Activated CD4-positive, alpha-beta T cell treated with anti-CD3 and anti-CD28 coated beads for 36 hours (primary cell): ENCODE results near the gene ANKRD44. TPM values are rescaled to one million over a fixed set of nuclear protein-coding genes. Genes with fewer than 3 reads are reported as not detected.
A peak's percentile ranks its signal among the peaks of the same experiment; 100 is the strongest.

ENCODE experiments used
- ATAC-seq: fragments of 200-7000 bp; cut with Tn5 transposase; one replicate; pipeline ENCODE4 v1.10.0; 2021; ENCODE audit warnings: mild to moderate bottlenecking, moderate library complexity
- CTCF ChIA-PET: fragments of 350-600 bp; sonication (Branson Sonifier 250); formaldehyde crosslinking; loops from one replicate; lab custom pipeline; 2021; ENCODE audit warnings: antibody characterized with exemption; lab: Charles Lee
- POLR2A ChIA-PET: fragments of 350-600 bp; sonication (Branson Sonifier 250); formaldehyde crosslinking; loops from one replicate; lab custom pipeline; 2021; ENCODE audit warnings: antibody characterized with exemption, inconsistent platforms; lab: Charles Lee
- DNase-seq: peaks from one replicate; pipeline ENCODE4 v3.0.0-alpha.2; 2020
- H3K27ac Mint-ChIP-seq: one replicate; pipeline ENCODE4 v1.8.0; 2021; ENCODE audit warnings: mixed read lengths
- H3K27me3 Mint-ChIP-seq: one replicate; pipeline ENCODE4 v1.8.0; 2021; ENCODE audit warnings: mixed read lengths
- H3K36me3 Mint-ChIP-seq: one replicate; pipeline ENCODE4 v1.8.0; 2021; ENCODE audit warnings: low read depth, mixed read lengths
- H3K4me1 Mint-ChIP-seq: one replicate; pipeline ENCODE4 v1.8.0; 2021; ENCODE audit warnings: mixed read lengths
- H3K4me3 Mint-ChIP-seq: one replicate; pipeline ENCODE4 v1.8.0; 2021; ENCODE audit warnings: mild to moderate bottlenecking, moderate library complexity, mixed read lengths
- H3K9me3 Mint-ChIP-seq: one replicate; pipeline ENCODE4 v1.8.0; 2021; ENCODE audit warnings: low read depth, mixed read lengths
- intact Hi-C, 2 experiments: fragments of 100-400 bp; cut with DNase I in 1 of 2; cut with micrococcal nuclease in 1 of 2; formaldehyde crosslinking; loops; one replicate each; pipeline versions ENCODE4 v1.14.2 to v1.15.1; 2022 to 2024; cut with DNase I, micrococcal nuclease
- total RNA-seq, 2 experiments: library from RNA; stranded (reverse); gene quantifications; one replicate each; pipeline ENCODE4 v1.2.3, GENCODE V29; 2021

ANKRD44 gene
- 100 to 1,000 TPM; 122 to 181 TPM for total RNA-seq

DNA sequence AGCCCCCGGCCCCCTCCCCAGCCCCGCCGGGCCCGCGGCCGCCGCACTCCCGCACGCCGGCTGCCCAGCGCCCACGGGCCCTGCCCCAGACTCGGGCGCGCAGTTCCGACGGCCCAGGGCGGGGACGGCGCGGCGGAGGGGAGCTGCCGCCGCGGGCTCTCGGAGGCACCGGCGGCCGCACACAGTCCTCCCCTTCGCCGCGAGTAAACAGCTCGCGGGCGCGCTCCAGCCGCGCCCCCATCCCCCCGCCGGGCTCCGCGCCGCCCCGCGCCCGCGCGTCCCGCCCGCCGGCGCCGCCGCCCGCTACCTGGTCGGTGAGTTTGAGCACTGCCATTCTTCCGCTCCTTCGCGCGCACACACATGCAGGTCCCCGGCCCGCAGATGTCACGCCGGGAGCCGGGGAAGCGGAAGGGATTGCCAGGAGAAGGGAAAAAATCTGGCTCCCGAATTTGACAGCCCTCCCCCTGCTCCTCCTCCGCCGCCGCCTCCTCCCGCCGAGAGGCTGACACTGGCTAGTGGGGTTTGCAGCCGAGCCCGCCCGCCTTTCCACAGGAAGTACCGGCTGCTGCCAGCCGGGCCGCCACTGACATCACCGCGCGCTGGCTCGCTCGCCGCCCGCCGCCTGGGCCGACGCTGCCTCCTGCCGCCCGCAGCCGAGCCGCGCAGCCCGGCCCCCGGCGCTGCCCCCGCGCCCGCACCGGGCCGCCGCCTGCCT is at the start of gene ANKRD44:
Gene ANKRD44, minus strand, starts transcription at position 510 of the 715 bp plus-strand sequence. Its CDS starts 176 bp downstream, at position 334.
- CTCF ChIA-PET = interaction anchor here (0.6 to 7.6 kb wide), 14 partner anchors 12 to 197 kb away, joined by 3 to 53 read pairs (median 4); no protein-coding TSS in a partner anchor

DNA sequence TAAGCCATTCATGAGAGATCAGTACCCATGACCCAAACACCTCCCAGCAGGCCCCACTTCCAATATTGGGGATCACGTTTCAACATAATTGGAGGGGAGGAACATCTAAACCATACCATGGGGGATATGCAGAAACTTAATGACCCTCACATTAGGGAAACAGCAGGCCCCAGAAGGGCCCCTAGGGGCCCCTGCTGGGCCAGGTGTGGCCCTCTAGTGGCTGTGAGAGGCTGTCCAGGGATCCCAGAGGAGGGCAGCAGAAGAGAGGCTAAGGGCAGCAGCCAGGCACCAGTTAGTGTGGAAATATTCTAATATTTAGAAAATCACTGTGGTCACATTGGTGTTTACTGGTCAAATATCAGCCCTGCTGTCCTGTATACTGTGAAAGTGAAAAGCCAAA is 49.3 kb upstream of the ANKRD44 start:
- CTCF ChIA-PET = interaction anchor here (0.8 to 1.9 kb wide), 3 partner anchors 19 to 200 kb away, joined by 3 to 4 read pairs (median 3); no protein-coding TSS in a partner anchor
- Mint-ChIP-seq H3K27me3 (no peaks in the 10 kb centered on the region), H3K4me1 (peaks cover 42% of the 10 kb centered on the region), H3K9me3 (peaks cover 2% of the 10 kb centered on the region), H3K4me3 (no peak overlapping the region), H3K36me3 (no peaks in the 10 kb centered on the region), H3K27ac (no peak overlapping the region)
- POLR2A ChIA-PET = no interaction called here
- intact Hi-C loops = loop anchor here in 1 of 2 experiments (2.0 kb wide), 1 partner anchor 31 kb away; no protein-coding TSS in a partner anchor
- ATAC-seq (no peak), DNase-seq (no peak)

More for the DNA sequence above, at the start of gene ANKRD44:
- no peaks in the 10 kb centered on the region for H3K27me3 Mint-ChIP-seq
- H3K27ac Mint-ChIP-seq = peak within 1 kb of the TSS; percentile 98
- peaks cover 67% of the 10 kb centered on the region for H3K4me1 Mint-ChIP-seq
- peaks cover 9% of the 10 kb centered on the region for H3K36me3 Mint-ChIP-seq
- ATAC-seq = peak; percentile 69
- POLR2A ChIA-PET = interaction anchor here (0.6 to 0.7 kb wide), 2 partner anchors 111 to 274 kb away, joined by 3 to 4 read pairs; no protein-coding TSS in a partner anchor
- peak within 1 kb of the TSS; percentile 93 for H3K4me3 Mint-ChIP-seq
- intact Hi-C loops = loop anchor here (1.0 to 5.0 kb wide), 10 partner anchors 54 to 384 kb away; partner anchors contain the start of genes MOB4 (in 1 of the 2) and PGAP1 (in 1 of the 2)
- peak; percentile 93 for DNase-seq
- H3K9me3 Mint-ChIP-seq = no peaks in the 10 kb centered on the region

DNA sequence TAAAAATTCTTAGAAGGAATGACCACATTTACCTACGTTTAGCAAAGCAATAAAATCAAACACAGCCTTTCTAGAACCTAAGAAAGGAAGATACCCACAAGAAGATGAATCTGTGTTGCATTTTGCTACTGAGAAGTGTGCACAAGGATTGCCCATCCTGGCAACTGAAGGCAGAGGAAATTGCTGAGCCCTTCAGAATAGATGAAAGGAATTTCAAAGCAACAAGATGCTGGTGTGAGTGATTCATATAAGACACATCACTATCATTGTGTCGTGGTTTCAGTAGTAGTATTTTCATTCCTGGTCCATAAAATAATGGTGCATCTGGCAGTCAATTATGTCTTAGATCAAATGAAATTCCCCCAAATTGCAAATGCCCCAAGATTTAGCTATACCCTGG is 48.4 kb upstream of the ANKRD44 start:
- CTCF ChIA-PET = interaction anchor here (0.8 to 1.6 kb wide), 9 partner anchors 15 to 199 kb away, joined by 3 to 5 read pairs (median 3); no protein-coding TSS in a partner anchor
- H3K27ac Mint-ChIP-seq = no peak overlapping the region
- H3K4me3 Mint-ChIP-seq = no peak overlapping the region
- DNase-seq (no peak), ATAC-seq (peak; percentile 70)
- POLR2A ChIA-PET = interaction anchor here (0.6 kb wide), 1 partner anchor 22 kb away, joined by 3 read pairs; no protein-coding TSS in a partner anchor
- H3K27me3 Mint-ChIP-seq = no peaks in the 10 kb centered on the region
- no peaks in the 10 kb centered on the region for H3K36me3 Mint-ChIP-seq
- intact Hi-C loops = loop anchor here in 1 of 2 experiments (2.0 kb wide), 1 partner anchor 30 kb away; no protein-coding TSS in a partner anchor
- peaks cover 2% of the 10 kb centered on the region for H3K9me3 Mint-ChIP-seq
- H3K4me1 Mint-ChIP-seq = peaks cover 42% of the 10 kb centered on the region

DNA sequence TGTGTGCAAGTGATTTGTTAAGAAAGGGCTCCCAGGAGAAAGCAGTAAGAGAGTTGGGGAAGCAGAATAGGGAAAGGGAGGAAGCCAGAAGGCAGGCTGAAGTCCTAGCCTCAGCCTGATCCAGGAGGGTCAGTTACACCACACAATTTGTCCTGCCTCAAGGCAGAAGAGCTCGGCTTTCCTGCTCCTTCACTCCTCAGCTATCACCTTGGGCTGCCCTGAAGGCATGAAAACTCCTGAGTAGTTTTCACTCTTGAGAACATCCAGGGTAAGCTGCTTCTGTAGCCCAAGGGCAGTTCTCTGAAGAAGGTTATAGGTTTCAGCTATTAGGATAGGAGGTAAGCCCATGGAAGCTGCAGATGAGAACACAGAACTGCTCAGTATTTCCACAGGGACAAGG is 47.4 kb upstream of the ANKRD44 start:
- Mint-ChIP-seq H3K4me3 (no peak overlapping the region), H3K27ac (no peak overlapping the region), H3K4me1 (peaks cover 44% of the 10 kb centered on the region), H3K9me3 (peaks cover 2% of the 10 kb centered on the region), H3K27me3 (no peaks in the 10 kb centered on the region), H3K36me3 (no peaks in the 10 kb centered on the region)
- DNase-seq (no peak), ATAC-seq (no peak)
- intact Hi-C loops = loop anchor here in 1 of 2 experiments (2.0 kb wide), 1 partner anchor 29 kb away; no protein-coding TSS in a partner anchor
- CTCF ChIA-PET = interaction anchor here (0.5 to 1.6 kb wide), 12 partner anchors 8 to 244 kb away, joined by 3 to 5 read pairs (median 4); no protein-coding TSS in a partner anchor
- POLR2A ChIA-PET = no interaction called here

DNA sequence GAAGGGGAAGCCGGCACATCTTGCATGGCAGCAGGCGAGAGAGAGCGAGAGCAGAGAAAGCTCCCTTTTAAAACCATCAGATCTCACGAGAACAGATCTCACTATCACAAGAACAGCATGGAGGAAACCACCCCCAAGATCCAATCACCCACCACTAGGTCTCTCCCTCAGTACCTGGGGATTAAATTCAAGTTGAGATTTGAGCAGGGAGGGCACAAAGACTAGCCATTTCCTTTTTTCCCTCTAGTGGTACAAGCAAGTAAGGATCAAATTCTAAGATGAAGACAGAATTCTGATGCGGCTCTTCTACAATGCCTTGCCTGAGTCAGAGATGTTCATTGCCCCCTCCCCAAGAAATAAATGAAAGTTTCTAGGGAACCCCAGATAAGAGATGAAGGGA is 45.6 kb upstream of the ANKRD44 start:
- peaks cover 2% of the 10 kb centered on the region for H3K9me3 Mint-ChIP-seq
- no peaks in the 10 kb centered on the region for H3K36me3 Mint-ChIP-seq
- peak overlapping the region; percentile 77 for H3K27ac Mint-ChIP-seq
- H3K27me3 Mint-ChIP-seq = no peaks in the 10 kb centered on the region
- peak; percentile 12 for ATAC-seq
- peak; percentile 25 for DNase-seq
- H3K4me3 Mint-ChIP-seq = peak overlapping the region; percentile 34
- POLR2A ChIA-PET = no interaction called here
- CTCF ChIA-PET = interaction anchor here (0.8 to 1.9 kb wide), 3 partner anchors 24 to 219 kb away, joined by 3 to 4 read pairs (median 4); no protein-coding TSS in a partner anchor
- peaks cover 44% of the 10 kb centered on the region for H3K4me1 Mint-ChIP-seq
- intact Hi-C loops = no loop called here

DNA sequence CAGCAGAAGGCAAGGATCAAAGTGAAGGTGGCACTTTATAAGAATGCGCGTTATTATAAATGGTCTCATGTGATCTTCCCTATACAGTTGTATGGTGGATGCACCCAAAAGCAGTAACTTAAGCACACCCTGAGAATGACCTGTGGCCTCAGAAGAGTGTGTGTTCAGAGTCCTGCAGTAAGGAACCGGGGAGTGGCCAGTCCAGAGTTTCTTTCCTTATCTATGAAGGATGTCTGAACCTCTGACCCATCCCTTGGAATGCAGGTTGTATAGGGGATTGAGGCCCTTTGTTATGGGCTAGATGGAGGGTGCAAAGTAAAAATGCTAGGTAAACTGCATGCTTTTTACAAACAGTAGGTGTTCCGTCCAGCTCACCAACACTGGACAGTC is 43.6 kb upstream of the ANKRD44 start:
- ATAC-seq (no peak), DNase-seq (no peak)
- H3K9me3 Mint-ChIP-seq = no peaks in the 10 kb centered on the region
- H3K4me3 Mint-ChIP-seq = no peak overlapping the region
- no peaks in the 10 kb centered on the region for H3K36me3 Mint-ChIP-seq
- intact Hi-C loops = no loop called here
- ChIA-PET POLR2A (interaction anchor here (0.8 to 1.9 kb wide), 2 partner anchors 18 to 26 kb away, joined by 4 to 5 read pairs; no protein-coding TSS in a partner anchor), CTCF (interaction anchor here (0.9 to 2.1 kb wide), 4 partner anchors 9 to 241 kb away, joined by 3 to 5 read pairs (median 4); no protein-coding TSS in a partner anchor)
- H3K27me3 Mint-ChIP-seq = no peaks in the 10 kb centered on the region
- peaks cover 39% of the 10 kb centered on the region for H3K4me1 Mint-ChIP-seq
- H3K27ac Mint-ChIP-seq = no peak overlapping the region

DNA sequence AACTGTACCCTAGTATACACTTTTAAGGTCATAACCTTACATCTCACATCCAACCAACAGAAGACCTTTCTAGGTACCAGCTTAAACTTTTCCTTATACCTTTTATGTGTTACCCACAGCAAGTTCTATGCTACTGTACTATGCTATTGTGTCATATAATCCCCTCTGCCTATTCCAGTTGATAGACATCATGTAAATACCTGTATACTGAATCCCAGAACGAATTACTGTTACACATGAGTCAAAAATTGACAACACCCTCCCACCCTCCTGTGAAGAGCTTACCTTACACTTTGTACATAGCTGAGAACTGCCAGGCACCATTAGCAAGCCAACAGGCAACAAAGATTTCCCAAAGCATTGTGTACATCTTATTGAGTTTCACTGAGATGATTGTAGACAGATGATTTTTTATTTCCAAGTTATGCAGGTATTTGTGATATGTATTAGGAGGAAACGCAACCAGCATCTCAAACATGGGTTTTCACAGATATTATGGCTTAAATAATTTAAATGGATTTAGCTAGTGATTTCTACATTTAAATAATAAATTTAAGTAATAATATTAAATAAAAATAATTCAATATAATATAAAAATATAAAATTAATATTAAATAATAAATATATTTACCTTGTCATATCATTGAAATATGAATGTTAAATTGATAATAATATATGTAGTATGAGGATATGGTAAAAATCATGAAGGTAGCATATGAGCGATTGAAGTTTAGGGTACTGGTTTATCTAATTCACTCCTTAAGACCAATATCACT is 43.0 kb upstream of the ANKRD44 start:
- DNase-seq = no peak
- H3K4me1 Mint-ChIP-seq = peaks cover 34% of the 10 kb centered on the region
- ChIA-PET POLR2A (interaction anchor here (0.8 to 1.9 kb wide), 2 partner anchors 17 to 26 kb away, joined by 4 to 5 read pairs; no protein-coding TSS in a partner anchor), CTCF (interaction anchor here (0.8 to 2.1 kb wide), 5 partner anchors 9 to 240 kb away, joined by 3 to 5 read pairs (median 4); no protein-coding TSS in a partner anchor)
- H3K27me3 Mint-ChIP-seq = no peaks in the 10 kb centered on the region
- ATAC-seq = peak; percentile 63
- no peaks in the 10 kb centered on the region for H3K36me3 Mint-ChIP-seq
- H3K4me3 Mint-ChIP-seq = no peak overlapping the region
- H3K9me3 Mint-ChIP-seq = no peaks in the 10 kb centered on the region
- intact Hi-C loops = no loop called here
- no peak overlapping the region for H3K27ac Mint-ChIP-seq

DNA sequence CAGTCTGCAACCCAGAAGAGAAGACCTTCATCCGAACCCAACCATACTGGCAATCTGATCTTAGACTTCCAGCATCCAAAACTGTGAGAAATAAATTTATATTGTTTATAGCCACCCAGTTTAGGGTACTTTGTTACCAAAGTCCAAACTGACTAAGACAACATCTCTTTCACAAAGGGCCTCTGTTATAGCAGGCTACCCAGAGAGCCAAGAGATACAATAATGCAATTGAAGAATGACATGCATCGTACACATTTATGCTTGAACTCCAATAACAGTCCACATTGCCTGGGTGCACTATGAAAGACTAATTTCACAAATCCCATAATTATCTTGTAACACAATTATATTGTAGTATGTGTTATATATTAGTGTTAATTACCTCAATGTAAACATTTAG is 39.1 kb upstream of the ANKRD44 start:
- ChIA-PET POLR2A (no interaction called here), CTCF (interaction anchor here (0.7 to 1.0 kb wide), 2 partner anchors 28 to 36 kb away, joined by 3 read pairs; no protein-coding TSS in a partner anchor)
- no peaks in the 10 kb centered on the region for H3K36me3 Mint-ChIP-seq
- no peak for DNase-seq
- intact Hi-C loops = no loop called here
- H3K27me3 Mint-ChIP-seq = no peaks in the 10 kb centered on the region
- H3K9me3 Mint-ChIP-seq = no peaks in the 10 kb centered on the region
- ATAC-seq = no peak
- no peak overlapping the region for H3K27ac Mint-ChIP-seq
- peaks cover 18% of the 10 kb centered on the region for H3K4me1 Mint-ChIP-seq
- no peak overlapping the region for H3K4me3 Mint-ChIP-seq

DNA sequence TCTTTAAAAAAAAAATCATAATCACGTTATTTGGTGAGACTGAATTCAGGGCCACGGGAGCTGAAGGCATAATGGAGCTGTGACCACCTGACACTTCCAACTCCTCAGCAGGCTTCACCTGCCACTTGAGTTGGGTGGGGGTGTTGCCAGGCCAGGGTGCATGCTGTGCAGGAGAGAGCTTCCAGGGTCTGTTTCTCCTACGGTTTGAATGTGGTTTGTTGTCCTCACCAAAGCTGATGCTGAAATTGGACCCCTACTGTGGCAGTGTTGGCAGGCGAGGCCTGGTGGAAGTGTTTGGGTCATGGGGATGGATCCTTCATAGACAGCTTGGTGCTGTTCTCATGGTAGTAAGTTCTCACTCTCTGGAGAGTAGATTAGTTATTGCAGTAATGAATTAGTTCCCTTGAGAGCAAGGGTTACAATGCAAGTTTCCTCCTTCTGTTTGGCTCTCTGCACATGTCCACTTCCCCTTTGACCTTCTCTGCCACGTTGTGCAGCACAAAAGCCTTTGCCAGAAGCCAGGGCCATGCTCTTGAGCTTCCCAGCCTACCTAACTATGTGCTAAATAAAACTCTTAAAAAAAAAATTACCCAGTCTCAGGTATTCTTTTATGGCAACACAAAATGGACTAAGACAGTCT is 38.3 kb upstream of the ANKRD44 start:
- no peak for ATAC-seq
- no peaks in the 10 kb centered on the region for H3K27me3 Mint-ChIP-seq
- ChIA-PET POLR2A (interaction anchor here (0.6 kb wide), 1 partner anchor 421 kb away, joined by 5 read pairs; no protein-coding TSS in a partner anchor), CTCF (interaction anchor here (0.6 to 1.0 kb wide), 2 partner anchors 35 kb away, joined by 3 to 5 read pairs; no protein-coding TSS in a partner anchor)
- no peaks in the 10 kb centered on the region for H3K9me3 Mint-ChIP-seq
- no peaks in the 10 kb centered on the region for H3K36me3 Mint-ChIP-seq
- DNase-seq = no peak
- peaks cover 19% of the 10 kb centered on the region for H3K4me1 Mint-ChIP-seq
- intact Hi-C loops = no loop called here
- H3K27ac Mint-ChIP-seq = no peak overlapping the region
- H3K4me3 Mint-ChIP-seq = no peak overlapping the region

DNA sequence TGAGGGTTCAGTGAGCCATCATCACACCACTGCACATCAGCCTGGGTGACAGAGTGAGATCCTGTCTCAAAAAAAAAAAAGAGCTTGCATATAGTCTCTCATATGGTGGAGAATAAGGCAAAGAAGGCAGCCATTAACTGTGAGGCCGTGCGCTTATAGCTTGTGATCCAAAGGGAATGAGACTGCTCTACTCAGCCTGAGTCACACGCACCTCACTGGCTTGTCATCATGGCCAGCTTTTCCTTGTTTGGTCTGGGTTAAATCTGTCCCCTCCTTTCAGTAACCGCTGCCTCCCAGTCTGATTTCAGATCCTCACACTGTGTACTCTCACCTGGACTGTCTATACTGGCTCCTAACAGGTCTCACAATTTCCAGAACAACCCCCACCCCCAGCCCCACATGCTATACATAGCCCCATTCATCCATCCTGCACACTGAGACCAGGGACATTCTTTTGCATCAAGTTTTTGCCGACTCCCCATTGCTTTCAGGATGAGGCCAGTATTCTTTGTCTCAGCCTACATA is 35.3 kb upstream of the ANKRD44 start:
- ATAC-seq = no peak
- Mint-ChIP-seq H3K36me3 (no peaks in the 10 kb centered on the region), H3K27me3 (no peaks in the 10 kb centered on the region), H3K27ac (no peak overlapping the region), H3K9me3 (no peaks in the 10 kb centered on the region), H3K4me1 (peaks cover 20% of the 10 kb centered on the region), H3K4me3 (no peak overlapping the region)
- no peak for DNase-seq
- intact Hi-C loops = no loop called here
- CTCF ChIA-PET = interaction anchor here (0.9 to 2.3 kb wide), 3 partner anchors 8 to 62 kb away, joined by 3 to 5 read pairs (median 3); no protein-coding TSS in a partner anchor
- POLR2A ChIA-PET = no interaction called here
